NT2/D1 (cell line): ENCODE measurements around the gene ERGIC1.

Experiments
- YY1 ChIP-seq: IDR thresholded peaks from 2 replicates; pipeline ENCODE4 v1.6.1; 2011; ENCODE audit not compliant: insufficient read length, insufficient read depth
- ZNF274 ChIP-seq: IDR thresholded peaks from 2 replicates; pipeline ENCODE4 v1.6.1; 2011; ENCODE audit warnings: mild to moderate bottlenecking, low read depth, low read length

GRCh38 chr5:172923539-172923938, 89.5 kb downstream of the ERGIC1 start:
- no peak for TF ChIP-seq ZNF274
- TF ChIP-seq YY1, result no peak
